Esophagus muscularis mucosa (tissue), 4 donors: Measurements from ENCODE around the gene ADAM30.

ENCODE experiments used
- EP300 ChIP-seq: sonication (generic); formaldehyde crosslinking; IDR thresholded peaks from one replicate; pipeline ENCODE4 v1.6.1; 2017; ENCODE audit warnings: antibody characterized with exemption
- POLR2A ChIP-seq: fragments of 450-650 bp; IDR thresholded peaks from one replicate; pipeline ENCODE4 v1.6.1; 2017; ENCODE audit warnings: antibody characterized with exemption, moderate library complexity, mild to moderate bottlenecking, low read depth
- POLR2AphosphoS5 ChIP-seq, 2 donors: sonication (generic); formaldehyde crosslinking; IDR thresholded peaks; one replicate each; pipeline ENCODE4 v1.6.1; 2017; ENCODE audit warnings: antibody characterized with exemption in 2 of 2
- TF ChIP-seq, protein P1 (sequence below), 3 experiments: fragments of 200-600 bp in 2 of 3; fragments of 450-650 bp in 1 of 3; sonication (generic) in 2 of 3; IDR thresholded peaks; one replicate each; pipeline ENCODE4 v1.5.1; 2017 to 2019; ENCODE audit warnings: antibody characterized with exemption in 3 of 3, mild to moderate bottlenecking in 2 of 3, moderate library complexity in 1 of 3

GRCh38 chr1:119859647-119860046 lies 36.7 kb downstream of the ADAM30 start:
- TF ChIP-seq POLR2A: no peak
- TF ChIP-seq, protein P1, sequence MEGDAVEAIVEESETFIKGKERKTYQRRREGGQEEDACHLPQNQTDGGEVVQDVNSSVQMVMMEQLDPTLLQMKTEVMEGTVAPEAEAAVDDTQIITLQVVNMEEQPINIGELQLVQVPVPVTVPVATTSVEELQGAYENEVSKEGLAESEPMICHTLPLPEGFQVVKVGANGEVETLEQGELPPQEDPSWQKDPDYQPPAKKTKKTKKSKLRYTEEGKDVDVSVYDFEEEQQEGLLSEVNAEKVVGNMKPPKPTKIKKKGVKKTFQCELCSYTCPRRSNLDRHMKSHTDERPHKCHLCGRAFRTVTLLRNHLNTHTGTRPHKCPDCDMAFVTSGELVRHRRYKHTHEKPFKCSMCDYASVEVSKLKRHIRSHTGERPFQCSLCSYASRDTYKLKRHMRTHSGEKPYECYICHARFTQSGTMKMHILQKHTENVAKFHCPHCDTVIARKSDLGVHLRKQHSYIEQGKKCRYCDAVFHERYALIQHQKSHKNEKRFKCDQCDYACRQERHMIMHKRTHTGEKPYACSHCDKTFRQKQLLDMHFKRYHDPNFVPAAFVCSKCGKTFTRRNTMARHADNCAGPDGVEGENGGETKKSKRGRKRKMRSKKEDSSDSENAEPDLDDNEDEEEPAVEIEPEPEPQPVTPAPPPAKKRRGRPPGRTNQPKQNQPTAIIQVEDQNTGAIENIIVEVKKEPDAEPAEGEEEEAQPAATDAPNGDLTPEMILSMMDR (IDR thresholded peaks at IDR 0.05): no peak
- no peak for TF ChIP-seq POLR2AphosphoS5 (IDR thresholded peaks at IDR 0.05)
- no peak for TF ChIP-seq EP300
